Astrocyte of the spinal cord (primary cell): Measurements from ENCODE around the gene CLEC5A.
"Not testable (repeated sequence)": the region's sequence is repeated elsewhere in the genome, so short reads cannot be mapped to it uniquely, and the experiment has no call there.

Source experiments
- DNase-seq: peaks from one replicate; pipeline ENCODE4 v3.0.0; 2011; ENCODE audit warnings: low read depth, low spot score
- H3K4me3 ChIP-seq: 2 replicates; pipeline ENCODE4 v1.5.1; 2011; ENCODE audit warnings: low read depth, mild to moderate bottlenecking, low read length, moderate library complexity
- in situ Hi-C: cut with HindIII; loops from 2 replicates; pipeline ENCODE4 v1.10.0; 2017; ENCODE audit warnings: low sequenced_read_pairs
- TF ChIP-seq, protein P1 (sequence below): IDR thresholded peaks from 2 replicates; pipeline ENCODE4 v1.5.1; 2012; ENCODE audit warnings: low read depth, mild to moderate bottlenecking, low read length, inconsistent platforms

The CLEC5A gene

DNA sequence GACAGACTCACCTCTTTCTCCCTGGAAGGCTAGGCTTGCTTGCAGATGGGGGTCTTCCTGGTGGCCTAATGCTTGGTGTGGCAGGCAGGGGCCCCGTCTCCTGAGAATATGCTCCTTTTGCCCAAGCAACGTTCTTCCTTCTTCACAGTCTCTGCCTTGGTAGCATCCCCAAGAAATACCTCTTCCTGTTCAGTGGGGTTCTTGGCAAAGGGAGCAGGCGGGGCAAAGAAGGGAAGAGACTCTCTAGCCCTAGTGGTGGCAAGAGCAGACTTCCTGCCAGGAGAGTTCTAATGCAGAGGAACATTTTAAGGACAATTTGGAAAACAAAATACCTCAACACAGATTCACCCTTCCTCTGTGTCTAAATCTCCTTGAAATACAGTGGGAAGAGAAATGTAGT, at the start of gene CLEC5A:
CLEC5A (minus strand) TSS at position 179 of the 400 bp plus-strand sequence. CDS start 682 bp downstream, outside the sequence.
- H3K4me3 ChIP-seq, result no peak within 1 kb of the TSS

GRCh38 chr7:141993354-141993753, 46.6 kb upstream of the CLEC5A start:
- H3K4me3 ChIP-seq, result no peak overlapping the region
- in situ Hi-C loops, result no loop called here
- DNase-seq, result no peak
- TF ChIP-seq, protein P1, sequence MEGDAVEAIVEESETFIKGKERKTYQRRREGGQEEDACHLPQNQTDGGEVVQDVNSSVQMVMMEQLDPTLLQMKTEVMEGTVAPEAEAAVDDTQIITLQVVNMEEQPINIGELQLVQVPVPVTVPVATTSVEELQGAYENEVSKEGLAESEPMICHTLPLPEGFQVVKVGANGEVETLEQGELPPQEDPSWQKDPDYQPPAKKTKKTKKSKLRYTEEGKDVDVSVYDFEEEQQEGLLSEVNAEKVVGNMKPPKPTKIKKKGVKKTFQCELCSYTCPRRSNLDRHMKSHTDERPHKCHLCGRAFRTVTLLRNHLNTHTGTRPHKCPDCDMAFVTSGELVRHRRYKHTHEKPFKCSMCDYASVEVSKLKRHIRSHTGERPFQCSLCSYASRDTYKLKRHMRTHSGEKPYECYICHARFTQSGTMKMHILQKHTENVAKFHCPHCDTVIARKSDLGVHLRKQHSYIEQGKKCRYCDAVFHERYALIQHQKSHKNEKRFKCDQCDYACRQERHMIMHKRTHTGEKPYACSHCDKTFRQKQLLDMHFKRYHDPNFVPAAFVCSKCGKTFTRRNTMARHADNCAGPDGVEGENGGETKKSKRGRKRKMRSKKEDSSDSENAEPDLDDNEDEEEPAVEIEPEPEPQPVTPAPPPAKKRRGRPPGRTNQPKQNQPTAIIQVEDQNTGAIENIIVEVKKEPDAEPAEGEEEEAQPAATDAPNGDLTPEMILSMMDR, result no peak

More for the DNA sequence above, at the start of gene CLEC5A:
- in situ Hi-C loops, result no loop called here
- DNase-seq, result no peak
- TF ChIP-seq, protein P1, result no peak

DNA sequence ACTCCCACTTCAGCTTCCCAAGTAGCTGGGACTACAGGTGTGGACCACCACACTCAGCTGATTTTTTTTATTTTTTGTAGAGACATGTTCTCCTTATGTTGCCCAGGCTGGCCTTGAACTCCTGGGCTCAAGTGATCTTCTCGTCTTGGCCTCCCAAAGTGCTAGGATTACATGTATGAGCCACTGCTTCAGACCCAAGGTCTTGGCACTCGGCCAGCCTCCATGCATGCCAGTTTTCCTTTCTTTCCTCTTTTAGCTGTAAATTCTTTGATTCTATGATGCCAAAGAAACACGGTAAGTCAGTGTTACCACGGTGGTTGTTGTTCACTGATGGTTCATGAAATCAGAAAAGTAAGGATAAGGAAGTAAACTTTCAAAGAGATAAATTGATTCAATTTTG, 45.9 kb upstream of the CLEC5A start:
- no peak for DNase-seq
- no peak overlapping the region for H3K4me3 ChIP-seq
- in situ Hi-C loops, result no loop called here
- TF ChIP-seq, protein P1, result no peak

DNA sequence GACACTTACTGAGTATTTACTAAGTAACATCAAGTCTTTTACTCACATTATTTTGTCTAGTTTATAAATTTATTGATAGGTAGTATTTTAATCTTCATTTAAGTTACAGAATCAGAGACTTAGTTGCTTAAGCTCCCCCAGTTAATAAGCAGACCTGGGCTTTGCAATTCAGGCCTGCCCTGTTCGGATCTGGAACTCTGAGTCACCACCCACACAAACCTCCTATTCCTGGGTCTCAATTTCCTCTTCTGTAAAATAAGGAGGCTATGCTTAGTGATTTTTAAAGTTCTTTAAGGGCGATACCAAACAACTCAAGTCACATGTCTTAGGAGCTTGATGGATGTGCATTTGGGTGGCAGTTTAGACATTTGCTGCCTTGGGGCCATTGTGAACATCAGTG, 45.4 kb upstream of the CLEC5A start:
- TF ChIP-seq, protein P1, result no peak
- in situ Hi-C loops, result no loop called here
- no peak overlapping the region for H3K4me3 ChIP-seq
- no peak for DNase-seq

GRCh38 chr7:141991140-141991539, 44.4 kb upstream of the CLEC5A start:
- in situ Hi-C loops, result no loop called here
- DNase-seq, result no peak
- no peak overlapping the region for H3K4me3 ChIP-seq
- TF ChIP-seq, protein P1, result no peak

DNA sequence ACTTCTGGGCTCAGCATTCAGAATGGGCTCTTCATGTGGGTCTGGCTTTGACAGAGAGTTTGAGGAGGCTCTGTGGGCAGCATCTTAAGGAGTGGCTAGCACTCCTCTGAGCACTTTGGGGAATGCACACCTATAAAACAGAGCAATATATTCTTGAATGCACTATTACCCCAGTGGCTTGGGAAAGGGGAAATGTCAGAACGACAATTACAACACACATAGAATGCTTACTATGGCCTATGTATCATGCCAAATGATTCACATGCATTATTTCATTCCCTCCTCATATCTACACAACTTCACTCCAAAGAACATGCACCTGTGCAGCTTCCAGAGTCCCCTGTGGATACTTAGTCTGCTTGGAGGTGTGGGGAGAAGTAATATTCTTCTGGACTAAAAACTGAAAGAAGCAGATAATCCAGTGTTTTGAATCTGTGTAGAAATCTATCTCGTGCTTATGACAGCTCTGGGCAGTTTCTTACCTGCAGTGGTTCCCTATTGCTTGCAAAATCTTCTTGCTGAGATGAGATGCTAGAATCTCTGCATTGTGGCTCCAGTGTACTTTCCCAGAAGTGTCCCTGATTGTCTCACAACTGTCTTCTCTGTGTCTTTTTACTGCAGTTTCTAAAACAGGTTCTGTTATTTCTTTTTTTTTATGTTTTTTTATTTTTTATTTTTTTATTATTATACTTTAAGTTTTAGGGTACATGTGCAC, 43.4 kb upstream of the CLEC5A start:
- TF ChIP-seq, protein P1, result no peak
- no peak for DNase-seq
- H3K4me3 ChIP-seq, result no peak overlapping the region
- in situ Hi-C loops, result no loop called here

GRCh38 chr7:141987803-141988202, 41.0 kb upstream of the CLEC5A start:
- H3K4me3 ChIP-seq, in situ Hi-C loops, DNase-seq: not testable (repeated sequence)
